Measurements from ENCODE around the gene ARL5A. TPM values are rescaled to one million over a fixed set of nuclear protein-coding genes. Genes with fewer than 3 reads are reported as not detected.

Gene ARL5A
- total RNA-seq, 1 experiment from 2014 or later, result 63.8 TPM

GRCh38 chr2:151756820-151757219, 71.4 kb downstream of the ARL5A start:
- H3K4me1 ChIP-seq, result peaks cover 6% of the 10 kb centered on the region

GRCh38 chr2:151754253-151754897, 73.8 kb downstream of the ARL5A start:
- Histone ChIP-seq H3K27ac (no peak overlapping the region), H3K4me1 (peaks cover 6% of the 10 kb centered on the region), H3K4me3 (no peak overlapping the region), H3K9me3 (replicated peaks) (no peaks in the 10 kb centered on the region), H3K36me3 (no peaks in the 10 kb centered on the region), H3K27me3 (no peaks in the 10 kb centered on the region)
- no peak for DNase-seq

More at GRCh38 chr2:151756820-151757219, 71.4 kb downstream of the ARL5A start:
- Histone ChIP-seq H3K9me3 (replicated peaks) (no peaks in the 10 kb centered on the region), H3K27ac (no peak overlapping the region), H3K27me3 (no peaks in the 10 kb centered on the region), H3K36me3 (no peaks in the 10 kb centered on the region), H3K4me3 (no peak overlapping the region)
- no peak for DNase-seq

GRCh38 chr2:151753540-151753939, 74.7 kb downstream of the ARL5A start:
- no peaks in the 10 kb centered on the region for H3K27me3 ChIP-seq
- no peak overlapping the region for H3K4me3 ChIP-seq
- H3K4me1 ChIP-seq, result peaks cover 6% of the 10 kb centered on the region

More at GRCh38 chr2:151753540-151753939, 74.7 kb downstream of the ARL5A start:
- H3K36me3 ChIP-seq, result no peaks in the 10 kb centered on the region
- peaks cover 2% of the 10 kb centered on the region; the same call in 1 of the 2 replicates for H3K9me3 ChIP-seq (replicated peaks)
- no peak overlapping the region for H3K27ac ChIP-seq
- DNase-seq, result no peak

Other genes starting within 250 kb of the ARL5A start
- 64.0 and 74.9 TPM in 2 replicates for gene NEB, start 93.9 kb downstream of the ARL5A start, total RNA-seq (2014; rRNA removed; shearing (Covaris generic))

Data from SJCRH30 (cell line).